ENCODE results near the gene UBE3B.

- TF ChIP-seq POLR2A (IDR thresholded peaks at IDR 0.05): no peak
- TF ChIP-seq CTCF (IDR thresholded peaks at IDR 0.05): no peak
- no peak for TF ChIP-seq EP300 (IDR thresholded peaks at IDR 0.05; ENCODE audit: low read depth)
- no peak for TF ChIP-seq POLR2AphosphoS5 (IDR thresholded peaks at IDR 0.05)
Observed at GRCh38 chr12:109455706-109456105, 21.7 kb upstream of the UBE3B start.
